SIG-M5 (cell line): ENCODE results near the gene SGPP1.
A peak's percentile ranks its signal among the peaks of the same experiment; 100 is the strongest.
"Not testable (repeated sequence)": the region's sequence is repeated elsewhere in the genome, so short reads cannot be mapped to it uniquely, and the experiment has no call there.

Source experiments
- DNase-seq: peaks from one replicate; lab custom pipeline; 2025; lab: John Stamatoyannopoulos, UW

The SGPP1 gene

GRCh38 chr14:63673255-63673654 is 54.6 kb downstream of the SGPP1 start:
- no peak for DNase-seq

GRCh38 chr14:63672417-63673180 is 55.3 kb downstream of the SGPP1 start:
- DNase-seq = no peak

- no peak for DNase-seq
Measured at GRCh38 chr14:63671987-63672386, 55.9 kb downstream of the SGPP1 start.

DNA sequence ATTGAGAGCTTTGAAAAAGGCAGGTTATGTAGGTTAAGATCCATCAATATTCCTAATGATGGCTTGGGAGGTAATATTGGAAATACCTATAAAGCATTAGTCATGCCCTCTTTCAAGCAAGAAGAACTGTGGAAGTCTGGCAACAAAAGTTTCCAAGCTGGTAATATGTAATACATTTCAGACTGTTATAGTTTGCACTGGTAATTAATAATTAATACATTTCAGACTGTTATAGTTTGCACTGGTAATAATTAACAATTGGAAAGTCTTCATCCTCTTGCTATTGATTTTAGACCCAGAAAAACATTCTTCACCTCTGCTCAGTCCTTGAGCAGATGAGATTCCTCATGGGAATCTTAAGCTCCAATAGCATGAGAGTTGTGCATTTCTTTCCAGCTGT is 57.2 kb downstream of the SGPP1 start:
- DNase-seq = no peak

DNA sequence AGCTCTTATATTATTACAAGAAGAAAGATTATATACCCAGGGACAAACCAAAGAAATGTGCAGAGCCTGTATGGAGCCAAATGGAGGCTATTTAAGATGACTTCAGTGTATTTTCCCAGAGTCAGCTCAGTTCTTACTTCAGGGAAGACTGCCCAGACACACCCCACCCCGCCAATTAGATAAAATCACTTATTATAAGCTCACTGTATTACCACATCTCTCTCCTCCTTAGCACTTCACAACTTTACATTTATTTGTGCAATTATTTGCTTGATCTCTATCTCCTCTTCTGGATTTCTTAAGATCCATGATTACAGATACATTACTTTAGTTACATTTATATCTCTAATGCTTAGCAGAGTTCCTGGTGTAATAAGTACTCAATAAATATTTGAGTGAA is 61.5 kb downstream of the SGPP1 start:
- no peak for DNase-seq

DNA sequence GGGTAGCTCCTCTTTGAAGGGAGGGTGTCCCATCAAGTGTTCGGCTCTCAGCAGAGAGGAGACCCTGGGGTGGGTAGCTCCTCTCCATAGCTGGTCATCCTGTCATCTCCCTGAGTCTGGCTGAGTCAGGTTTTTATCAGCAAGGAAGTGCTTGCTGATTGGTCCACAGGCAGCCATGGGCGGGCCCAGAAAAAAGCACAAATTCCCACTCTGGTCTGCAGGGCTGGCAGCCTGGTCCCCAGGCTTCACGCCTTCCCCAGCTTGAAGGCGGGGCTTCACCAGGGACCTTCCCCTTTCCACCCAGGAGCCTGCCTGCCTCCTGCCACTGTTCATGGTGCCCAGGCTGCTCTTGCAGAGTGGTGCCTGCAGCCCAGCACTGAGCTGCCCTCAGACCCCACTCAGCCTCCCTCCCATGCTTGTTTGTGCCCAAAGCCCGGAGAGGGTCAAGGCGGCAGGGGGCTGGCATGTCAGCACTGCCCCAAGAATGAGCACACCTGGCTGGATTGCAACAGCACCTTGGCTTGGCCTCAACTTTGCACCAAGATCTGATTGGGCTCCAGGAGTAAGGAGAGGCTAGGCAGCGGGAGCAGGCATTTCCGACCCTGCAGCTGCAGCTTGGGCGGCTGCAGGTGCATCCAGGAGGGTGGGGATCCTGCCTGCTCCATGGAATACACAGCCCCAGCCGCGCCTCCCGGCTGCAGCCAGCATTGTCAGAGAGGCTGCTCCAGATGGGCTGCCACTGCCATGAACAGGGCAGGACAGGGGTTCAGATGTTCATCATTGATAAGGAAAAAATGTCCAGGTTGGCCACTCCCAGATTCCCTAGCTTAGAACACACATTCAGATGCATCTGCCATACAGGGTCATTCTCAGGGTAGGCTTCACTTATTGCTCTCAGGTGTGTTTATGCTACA is 64.2 kb downstream of the SGPP1 start:
- no peak for DNase-seq

DNA sequence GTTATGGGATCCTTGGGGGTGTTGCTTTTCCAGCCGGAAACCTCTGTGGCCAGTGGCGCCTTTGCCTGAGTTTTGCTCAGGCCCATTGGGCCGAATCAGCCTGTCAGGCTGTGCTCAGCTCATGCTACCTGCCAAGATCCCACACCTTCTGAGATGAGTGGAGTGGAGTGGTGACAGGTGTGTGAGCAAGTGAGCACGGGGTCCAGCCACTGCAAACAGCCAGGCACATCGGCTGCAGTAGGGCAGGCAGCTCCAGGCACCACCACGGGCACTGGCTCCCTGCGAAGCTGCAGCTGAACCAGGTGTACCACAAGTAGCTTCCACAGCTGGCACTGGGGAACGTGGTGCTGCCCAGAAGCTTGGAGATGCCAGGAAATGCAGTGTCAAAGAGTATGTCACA is 65.1 kb downstream of the SGPP1 start:
- no peak for DNase-seq

- DNase-seq = not testable (repeated sequence)
Measured at GRCh38 chr14:63661881-63662280, 66.0 kb downstream of the SGPP1 start.

- DNase-seq = no peak
Measured at GRCh38 chr14:63659726-63660125, 68.1 kb downstream of the SGPP1 start.

- DNase-seq = no peak
Measured at GRCh38 chr14:63656194-63656593, 71.7 kb downstream of the SGPP1 start.

DNA sequence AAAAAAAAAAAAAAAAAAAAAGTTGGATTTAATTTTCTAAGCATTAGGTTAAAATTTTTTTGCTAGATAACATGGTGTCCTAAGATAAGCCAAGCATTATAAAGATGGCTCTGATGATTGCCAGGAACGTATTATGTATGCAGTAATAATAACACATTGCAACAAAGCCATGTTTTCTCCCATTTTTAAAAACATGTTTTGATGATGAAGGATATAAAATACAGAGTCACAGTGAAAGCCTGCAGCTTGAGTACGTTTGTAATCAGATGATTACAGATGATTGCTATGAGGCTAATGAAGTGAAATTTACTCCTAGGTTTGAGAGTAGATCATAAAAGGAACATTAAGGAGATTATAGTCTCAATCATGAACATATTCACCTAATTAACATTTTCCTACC is 72.9 kb downstream of the SGPP1 start:
- no peak for DNase-seq

DNA sequence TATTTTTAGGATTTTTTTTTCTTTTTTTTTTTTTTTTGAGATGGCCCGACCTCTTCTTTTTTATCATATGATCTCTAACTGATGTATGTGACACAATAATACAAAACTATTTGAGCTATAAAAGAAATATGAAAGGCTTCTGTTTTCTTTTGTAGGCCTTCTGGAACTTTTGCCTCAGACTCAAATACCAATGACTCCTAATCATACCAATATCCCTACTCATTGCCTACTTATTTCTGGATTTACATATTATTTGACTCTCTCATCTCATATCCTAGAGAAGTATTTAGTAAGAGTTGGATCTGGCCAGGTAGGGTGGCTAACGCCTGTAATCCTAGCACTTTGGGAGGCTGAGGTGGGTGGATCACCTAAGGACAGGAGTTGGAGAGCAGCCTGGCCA is 73.5 kb downstream of the SGPP1 start:
- no peak for DNase-seq

GRCh38 chr14:63652406-63652805 is 75.5 kb downstream of the SGPP1 start:
- no peak for DNase-seq

DNA sequence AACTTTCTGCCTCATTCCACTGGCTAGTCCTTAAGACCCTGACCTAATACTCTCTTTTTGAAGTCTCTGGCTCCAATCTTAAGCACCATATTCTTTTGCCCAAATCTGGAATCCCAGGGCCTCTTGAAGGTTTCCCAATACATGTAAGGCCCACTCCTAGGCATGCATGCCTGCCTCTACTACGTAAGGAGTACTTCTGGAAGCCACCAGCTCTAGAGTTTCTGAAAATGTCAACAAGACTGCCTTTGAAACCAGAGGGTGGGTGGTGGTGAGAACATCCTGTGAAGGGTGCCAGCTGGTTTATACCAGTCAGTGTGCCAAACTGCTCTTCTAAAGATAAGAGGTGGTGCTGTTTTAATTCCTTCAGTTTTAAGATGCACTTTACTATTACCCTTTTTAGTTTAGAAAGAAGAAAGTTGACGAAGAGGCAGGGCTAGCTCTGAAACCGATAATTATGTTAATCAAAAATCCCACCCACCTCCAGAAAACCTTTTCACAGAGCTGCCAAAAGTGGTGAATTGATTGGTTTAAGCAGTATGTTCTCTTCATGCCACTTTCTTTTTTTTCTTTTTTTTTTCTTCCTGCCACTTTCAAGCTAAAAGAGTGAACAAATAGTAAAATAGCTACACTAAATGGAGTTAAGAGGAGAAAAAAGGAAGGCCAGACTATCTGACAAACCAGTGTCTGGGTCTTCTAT is 77.5 kb downstream of the SGPP1 start:
- no peak for DNase-seq

GRCh38 chr14:63647696-63648410 is 80.0 kb downstream of the SGPP1 start:
- no peak for DNase-seq

GRCh38 chr14:63644741-63645140 is 83.1 kb downstream of the SGPP1 start:
- no peak for DNase-seq

- no peak for DNase-seq
Measured at GRCh38 chr14:63642656-63643382, 85.0 kb downstream of the SGPP1 start.

DNA sequence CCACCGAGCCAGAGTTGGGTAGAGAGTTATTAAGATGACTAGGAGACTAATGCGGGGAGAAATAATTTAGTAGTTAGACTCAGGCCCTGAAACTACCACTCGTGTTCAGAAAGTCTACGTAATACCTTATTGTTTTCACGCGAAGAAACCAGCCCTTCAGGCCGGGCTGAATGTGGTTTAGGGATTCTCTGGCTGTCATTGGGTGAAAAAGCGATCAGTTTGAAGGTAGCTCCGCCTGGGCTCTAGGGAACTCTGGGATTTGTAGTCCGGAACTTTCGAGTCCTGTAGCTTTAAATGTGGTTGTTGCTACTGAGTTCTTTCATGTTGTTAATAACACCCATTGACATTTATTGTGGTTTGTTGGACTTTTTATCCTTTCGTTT is 85.6 kb downstream of the SGPP1 start:
- peak; percentile 75 for DNase-seq

DNA sequence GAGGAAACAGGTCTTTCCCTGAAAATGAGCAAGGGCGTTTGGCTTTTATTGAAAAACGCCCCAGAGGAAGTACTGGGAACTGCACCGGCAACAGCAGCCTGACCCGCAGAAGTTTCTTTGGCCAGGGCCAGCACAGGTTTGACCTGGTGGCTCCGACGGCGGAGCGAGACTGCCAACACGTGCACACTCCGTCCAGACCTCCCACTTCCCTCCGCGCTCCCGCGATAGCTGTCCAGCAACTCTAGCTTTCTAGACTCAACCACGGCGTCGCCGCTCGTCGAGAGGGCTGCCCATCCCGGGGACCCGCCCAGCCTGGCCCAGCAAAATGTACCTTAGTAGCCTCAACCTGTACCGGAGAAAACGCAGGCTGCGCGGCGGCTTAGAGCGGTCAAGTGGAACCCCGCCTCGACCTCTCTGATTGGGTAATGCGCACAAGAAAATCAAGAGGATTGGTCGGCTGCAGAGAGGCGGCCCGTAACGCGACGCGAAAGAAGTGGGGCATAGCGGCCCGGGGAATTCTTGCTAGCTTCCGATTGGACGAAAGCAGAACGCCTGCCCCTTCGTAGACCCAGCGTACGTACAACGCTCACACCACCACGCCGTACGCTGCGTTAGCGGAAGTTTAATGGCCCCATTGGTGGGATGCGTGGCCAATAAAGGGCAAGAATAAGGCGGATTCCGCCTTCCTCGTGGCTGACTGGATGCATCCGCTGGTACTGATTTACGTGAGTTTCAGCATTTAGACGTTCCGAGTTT is 86.2 kb downstream of the SGPP1 start, which contains the start of gene WDR89:
TSS of gene WDR89 (minus strand) at position 399 of the 756 bp plus-strand sequence. CDS start 41,929 bp downstream, outside the sequence.
- DNase-seq = peak; percentile 91

GRCh38 chr14:63638493-63638892 is 89.4 kb downstream of the SGPP1 start:
- DNase-seq = no peak
